ENCODE measurements around the gene KNCN.

KNCN gene

DNA sequence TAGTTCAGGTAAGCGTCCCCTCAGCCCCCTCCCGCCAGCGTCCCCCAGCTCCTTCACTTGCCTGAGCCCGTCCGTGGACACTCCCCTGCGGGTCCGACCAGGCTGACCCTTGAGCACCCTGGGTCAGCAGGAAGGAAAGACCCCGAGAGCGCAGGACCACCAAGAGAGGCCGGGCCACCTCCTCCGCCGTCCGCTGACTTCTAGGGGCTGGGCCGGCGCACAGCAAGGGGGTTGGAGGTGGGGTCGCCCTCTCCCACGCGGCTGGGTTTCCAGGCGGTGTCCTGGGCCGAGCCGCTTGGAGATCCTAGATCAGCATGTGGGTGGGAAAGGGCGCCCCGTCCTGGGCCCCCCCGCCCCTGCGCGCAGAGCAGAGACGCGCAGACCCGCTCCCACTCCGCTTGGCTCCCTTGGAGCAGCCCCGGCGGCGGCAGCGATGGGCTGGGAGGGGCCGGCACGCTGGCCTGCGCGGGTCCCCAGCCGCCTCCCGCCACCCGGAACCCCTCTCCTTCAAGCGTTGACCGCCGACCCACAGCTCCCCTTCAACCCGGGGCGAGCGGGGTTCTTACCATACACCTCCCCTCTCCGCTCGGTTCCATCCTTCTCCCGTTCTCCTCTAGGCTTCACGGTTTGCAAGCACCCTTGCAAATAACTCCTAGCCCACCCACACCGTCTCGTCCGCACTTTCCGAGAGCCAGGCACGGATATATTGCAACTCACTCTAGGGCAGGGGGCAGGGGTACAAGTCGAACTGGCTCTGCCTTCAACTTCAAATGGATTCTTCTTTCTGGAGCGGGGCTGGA lies 7.5 kb downstream of the KNCN start:
- no peak for DNase-seq (ENCODE audit: low read depth)

DNA sequence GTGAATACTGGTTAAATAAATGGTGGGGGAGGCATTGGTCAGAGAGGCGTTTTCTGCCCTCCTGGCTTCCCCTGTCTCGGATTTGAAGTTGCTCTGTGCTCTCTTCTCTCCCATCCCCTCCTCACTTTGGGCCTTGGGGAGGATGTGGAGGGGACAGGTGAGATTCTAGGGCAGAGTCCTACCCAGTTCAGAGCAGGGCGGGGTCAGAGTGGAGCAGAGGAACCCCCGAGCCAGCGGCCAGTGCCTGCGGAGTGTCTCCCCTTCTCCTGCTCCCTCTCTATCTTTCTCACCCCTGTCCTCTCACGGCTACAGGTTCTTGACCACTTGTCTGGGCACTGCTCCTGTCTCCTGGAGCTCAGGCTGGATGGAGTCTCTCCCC lies 8.1 kb downstream of the KNCN start:
- DNase-seq (ENCODE audit: low read depth), result no peak

DNA sequence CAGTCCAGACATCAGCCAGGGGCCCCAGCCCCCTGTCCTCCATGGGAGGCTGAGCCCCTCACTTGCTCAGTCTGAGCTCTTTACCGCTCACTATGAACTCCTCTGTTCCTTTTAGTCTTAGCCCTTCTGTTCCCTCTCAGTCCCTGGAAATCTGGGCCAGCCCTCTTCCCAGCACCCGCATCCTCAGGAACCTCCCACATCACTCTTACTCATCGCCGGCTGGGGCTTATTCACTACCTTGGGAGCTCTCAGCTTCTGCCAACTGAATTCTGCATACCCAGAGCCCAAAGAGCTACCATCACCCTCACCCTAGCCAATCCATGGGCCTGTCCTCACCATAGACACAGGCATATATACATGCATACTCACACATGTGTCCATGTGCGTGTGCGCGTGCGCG lies 11.5 kb downstream of the KNCN start:
- no peak for DNase-seq (ENCODE audit: low read depth)

DNA sequence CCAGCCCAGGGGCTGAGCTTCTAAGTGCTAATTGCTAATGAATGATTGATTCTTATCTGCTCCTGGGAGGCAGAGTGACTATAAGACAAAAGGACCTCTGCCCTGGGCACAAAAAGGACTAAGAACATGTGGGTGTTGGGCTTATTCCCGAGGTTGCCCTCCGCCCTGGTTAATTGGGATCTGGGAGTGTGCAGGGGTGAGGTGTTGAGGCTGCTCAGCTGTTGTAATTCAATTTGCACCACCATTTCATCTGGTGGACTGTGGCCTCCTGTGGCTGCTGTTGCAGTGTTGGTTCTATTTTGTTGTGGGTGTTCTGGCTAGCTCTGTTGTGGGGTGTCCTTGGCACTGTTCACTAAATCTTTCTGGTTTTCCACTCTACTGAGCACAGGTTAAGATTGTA lies 13.3 kb downstream of the KNCN start:
- no peak for DNase-seq (ENCODE audit: low read depth)

DNA sequence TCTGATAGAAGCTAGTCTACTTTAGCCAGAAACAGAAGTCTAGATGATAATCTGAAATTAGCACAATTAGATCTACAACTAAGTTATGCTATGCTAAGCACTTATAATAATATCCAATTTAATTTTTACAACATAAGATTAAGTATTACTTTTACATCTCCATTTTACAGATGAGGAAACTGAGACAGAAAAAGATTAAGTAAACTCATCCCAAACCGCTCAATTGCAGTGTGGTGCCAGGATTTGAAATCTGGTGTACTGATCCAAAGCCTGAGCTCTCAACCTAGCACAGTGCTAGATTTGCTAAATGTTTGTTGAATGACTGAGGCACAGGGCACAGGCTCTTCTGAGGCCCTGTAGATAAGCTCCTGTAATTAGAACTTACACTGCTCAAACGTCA lies 13.8 kb downstream of the KNCN start:
- DNase-seq (ENCODE audit: low read depth), result no peak

DNA sequence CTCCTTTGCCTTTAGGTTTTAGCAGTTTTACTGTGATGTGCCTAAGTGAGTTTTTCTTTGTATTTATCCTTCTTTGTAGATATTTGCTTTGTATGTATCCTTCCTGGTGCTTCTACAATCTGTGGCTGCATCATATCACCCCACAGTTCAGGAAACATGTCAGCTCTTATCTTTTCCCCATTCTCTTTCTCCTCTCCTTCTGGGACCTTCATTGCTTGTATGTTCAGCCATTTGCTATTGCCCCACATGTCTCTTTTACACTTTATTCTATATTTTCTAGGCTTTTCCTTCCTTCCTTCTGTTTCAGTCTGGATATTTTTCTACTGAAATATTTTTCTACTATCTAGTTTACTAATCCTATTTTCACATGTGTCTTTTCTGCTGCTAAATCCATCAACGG lies 14.9 kb downstream of the KNCN start:
- no peak for DNase-seq (ENCODE audit: low read depth)

DNA sequence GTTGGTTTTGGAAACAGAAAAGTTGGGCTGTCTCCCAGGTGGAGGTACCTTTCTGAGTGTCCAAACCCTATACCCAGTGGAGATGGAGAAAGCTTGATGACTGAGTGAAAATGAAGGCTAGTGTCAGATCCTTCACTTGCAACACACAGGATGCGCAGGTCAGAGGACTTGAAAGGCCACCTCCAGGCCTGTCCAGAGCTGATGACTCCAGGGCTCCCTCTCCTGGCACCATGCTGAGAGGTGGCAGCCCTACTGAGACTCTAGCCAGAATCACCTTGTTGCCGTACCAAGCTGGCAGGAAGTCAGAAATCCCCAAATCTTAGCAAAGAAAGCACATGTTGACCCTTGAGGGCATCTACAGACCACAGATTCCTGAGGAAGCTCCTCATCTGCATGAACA lies 16.4 kb downstream of the KNCN start:
- no peak for DNase-seq (ENCODE audit: low read depth)

DNA sequence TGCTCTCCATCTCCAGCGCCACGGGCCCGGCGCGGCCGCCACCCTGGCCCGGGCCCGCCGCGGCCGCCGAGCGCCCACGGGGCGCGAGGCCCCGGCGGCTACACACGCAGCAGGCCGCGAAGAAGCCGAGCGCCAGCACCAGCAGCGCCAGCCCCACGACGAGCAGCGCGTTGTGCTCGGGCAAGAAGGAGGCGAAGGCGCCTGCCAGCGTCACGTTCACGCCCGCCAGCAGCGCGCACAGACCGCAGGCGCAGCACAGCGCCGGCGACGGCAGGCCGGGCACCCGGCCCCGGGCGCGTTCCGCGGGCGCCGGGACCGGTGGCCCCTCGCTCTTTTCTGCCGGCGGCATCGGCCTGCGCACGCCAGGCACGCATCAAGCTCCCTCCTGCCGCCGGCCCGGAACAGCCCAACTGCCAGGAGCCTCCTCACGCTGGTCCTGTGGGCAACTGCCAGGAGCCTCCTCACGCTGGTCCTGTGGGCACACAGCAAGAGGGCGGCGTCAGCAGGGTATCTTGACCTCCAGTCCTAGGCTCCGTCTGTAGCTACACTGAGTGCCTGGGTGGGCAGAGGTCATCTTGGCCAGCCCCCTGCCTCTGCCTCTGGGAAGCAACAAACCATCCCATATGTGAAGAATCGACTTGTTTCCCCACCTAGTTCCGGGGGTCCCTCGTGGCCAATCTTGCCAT lies 18.1 kb downstream of the KNCN start:
- DNase-seq (ENCODE audit: low read depth), result peak; percentile 19

DNA sequence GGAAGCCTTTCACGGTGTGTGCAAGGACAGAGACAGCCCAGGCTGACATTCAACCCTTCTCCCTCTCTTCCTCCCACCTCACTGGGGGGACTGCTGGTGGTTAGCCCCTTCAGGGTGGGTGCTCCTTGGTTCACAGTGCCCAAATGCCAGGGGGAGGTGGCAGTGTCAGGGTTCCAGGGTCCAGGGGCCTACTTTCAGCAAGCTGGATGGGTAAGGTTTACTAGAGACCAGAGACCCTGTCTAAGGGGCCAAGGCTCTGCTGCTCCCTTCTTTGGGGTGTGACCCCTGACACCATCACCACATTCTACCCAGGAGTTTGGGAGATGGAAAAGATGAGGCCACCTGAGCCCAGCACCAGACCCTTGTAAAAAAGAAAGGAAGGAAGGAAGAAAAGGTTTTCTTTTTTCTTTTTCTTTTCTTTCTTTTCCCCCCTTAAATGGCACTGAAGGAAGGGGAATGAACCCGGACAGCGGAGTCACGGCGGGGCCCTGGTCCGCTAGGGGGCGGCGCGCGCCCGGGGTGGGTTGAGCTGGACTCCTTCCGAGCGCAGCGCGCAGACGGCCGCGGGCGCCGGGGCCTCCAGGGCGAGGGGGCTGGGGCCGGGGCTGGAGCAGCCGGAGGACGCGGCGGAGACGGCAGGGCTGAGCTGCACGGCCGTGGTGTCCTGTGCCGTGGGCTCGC lies 18.8 kb downstream of the KNCN start:
- DNase-seq (ENCODE audit: low read depth), result peak; percentile 41

DNA sequence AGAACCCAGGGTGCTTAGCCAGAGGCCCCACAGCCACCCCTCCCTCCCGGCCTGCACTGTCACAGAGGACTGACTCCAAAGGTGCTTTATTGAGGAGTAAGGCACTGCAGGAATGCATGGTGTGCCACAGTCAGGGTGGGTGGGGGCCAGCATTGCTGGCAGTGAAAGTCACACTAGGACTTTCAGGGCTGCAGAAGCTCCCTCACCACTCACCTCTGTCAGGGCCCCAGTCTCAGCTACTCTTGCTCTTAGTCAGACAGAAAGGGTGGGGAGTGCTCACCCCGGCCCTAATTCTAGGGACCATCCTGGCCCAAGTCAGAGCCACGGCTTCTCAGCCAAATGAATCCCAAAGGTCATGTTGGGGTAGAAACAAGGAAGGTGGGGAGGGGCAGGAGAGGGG lies 19.4 kb downstream of the KNCN start:
- DNase-seq (ENCODE audit: low read depth), result no peak

DNA sequence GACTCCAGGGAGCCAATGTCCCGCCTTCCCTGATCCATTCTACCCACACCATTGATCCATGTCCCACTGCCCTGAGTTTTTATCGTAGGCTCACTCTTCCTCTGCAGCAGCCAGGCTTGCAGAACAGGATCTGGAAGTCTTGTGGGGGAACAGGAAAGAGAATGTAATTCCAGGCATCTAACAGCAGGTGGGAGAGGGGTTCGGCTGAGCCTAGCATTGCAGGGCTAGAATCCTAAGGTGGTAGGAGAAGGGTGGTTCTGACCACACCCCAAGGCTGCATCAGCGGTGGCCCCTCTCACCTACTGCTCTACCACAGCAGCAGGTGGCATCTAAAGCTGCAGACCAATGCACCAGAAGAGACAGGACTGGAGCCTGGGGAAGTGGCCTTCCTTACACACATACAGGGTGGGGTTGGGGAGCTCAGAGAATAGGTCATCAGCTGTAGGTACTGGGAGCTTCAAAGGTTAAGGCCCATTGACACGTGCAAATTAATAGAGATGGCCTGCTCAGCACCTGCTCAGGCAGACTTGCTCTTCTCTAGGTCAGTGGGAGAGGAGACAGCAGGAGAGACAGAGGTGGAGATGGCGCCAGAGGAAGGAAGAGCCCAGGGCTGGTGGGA lies 20.5 kb downstream of the KNCN start:
- no peak for DNase-seq (ENCODE audit: low read depth)

DNA sequence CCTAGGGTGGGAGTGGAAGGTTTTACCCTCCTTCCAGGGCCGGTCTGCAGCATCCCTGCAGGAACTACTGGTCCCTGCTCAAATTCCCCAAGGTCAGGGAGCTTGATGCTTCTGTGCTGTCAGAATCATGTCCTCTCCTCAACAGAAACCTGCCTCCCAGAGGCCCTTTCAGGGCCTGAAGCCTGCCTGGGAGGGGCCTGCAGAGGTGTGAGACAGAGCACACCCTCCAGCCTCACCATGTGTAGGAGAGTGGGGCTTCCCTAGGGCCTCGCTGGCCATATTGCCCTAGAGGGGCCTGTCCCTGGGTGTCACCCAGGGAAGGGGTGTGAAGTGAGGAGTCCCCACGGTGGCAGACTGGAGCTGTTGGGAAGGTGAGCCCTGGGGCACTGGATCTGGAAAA lies 21.1 kb downstream of the KNCN start:
- no peak for DNase-seq (ENCODE audit: low read depth)

DNA sequence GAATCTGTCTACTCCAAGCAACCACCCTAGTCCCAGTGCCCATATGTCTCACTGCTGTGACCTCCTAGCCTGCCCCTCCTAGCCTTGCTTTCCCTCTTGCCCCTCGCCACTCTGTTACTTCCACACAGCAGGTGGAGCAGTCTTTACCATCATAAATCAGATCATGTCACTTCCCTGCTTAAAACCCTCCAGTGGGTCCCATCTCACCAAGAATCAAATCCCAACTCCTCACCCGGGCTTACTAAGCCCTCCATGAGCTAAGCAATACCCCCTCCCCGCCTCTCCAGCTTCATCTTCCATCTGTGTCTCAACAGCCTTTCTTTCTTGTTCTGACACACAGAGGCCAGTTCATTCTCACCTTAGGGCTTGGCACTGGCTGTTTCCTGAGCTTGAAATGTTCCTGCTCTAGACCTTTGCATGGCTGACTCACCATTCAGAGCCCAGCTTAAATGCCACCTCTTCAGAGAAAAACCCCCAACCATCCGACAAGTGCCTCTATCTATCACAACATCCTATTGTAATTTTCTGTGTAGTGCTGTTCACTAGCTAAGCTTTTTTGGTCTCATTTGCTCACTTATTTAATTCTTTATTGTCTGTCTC lies 22.3 kb downstream of the KNCN start:
- DNase-seq (ENCODE audit: low read depth), result no peak

DNA sequence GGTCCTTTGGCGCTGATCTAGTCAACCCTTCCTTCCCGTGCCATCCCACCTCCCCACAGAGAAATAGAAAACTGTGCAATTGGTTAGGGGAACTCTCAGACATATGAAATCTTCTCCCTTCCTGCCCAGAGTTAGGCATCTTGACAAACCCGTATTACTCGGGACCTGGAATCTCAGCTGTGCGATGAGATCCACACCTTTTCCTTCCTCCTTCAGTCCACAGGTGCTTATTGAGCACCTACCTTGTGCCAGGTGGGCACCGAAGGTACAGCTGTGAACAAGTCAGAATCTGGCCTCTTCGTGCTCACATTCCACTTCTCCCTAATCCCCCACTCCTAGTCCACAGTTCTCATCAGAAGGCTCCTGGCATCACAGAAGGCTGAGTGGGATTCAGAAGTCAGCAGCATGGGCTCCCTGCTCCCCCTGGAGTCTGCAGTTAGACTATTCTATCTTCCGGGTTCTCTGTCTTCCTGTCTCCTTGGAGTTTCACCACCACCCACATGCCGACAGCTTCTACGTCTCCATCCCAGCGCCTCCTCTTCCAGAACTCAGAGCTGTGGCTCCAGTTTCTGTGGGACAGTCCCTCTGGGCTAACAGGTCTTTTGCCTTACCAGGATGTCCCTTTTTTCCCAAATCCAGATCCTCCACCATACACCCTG lies 23.0 kb downstream of the KNCN start:
- DNase-seq (ENCODE audit: low read depth), result no peak

DNA sequence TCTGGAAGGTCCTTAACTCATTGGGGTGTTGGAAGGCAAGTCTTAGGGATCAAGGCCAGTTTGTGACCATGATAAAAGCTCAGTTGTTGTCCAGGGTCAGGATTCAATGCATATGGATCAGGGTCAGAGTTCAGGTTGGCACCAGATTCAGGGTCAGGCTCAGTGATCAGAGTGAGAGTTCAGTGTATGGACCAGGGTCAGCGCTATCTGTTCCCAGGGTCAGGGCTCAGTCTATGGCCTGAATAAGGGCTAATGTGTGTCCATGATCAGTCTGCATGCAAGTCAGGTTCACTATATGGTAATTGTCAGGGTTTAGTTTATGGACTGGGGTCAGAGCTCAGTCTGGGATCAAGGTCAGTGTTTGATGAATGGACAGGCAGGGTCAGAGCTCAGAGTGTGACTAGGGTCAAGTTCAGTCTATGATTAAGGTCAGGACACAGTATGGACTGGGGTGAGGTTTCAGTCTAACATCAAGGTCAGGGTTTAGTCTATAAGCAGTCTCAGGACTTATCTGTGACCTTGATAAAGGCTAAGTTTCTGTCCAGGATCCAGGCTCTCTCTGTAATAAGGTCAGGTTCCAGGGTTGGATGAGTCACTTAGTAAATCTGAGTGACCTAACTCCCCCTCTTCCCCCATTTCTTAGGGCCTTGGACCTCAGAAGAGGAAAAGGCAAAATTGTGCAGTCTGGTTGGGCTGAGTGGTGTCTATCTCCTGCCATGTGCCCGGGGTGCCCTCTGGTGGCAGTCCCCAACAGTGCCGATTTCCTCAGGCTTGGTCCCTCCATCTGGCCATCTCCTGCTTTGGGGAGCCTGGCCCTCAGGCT lies 23.8 kb downstream of the KNCN start:
- peak; percentile 53 for DNase-seq (ENCODE audit: low read depth)

DNA sequence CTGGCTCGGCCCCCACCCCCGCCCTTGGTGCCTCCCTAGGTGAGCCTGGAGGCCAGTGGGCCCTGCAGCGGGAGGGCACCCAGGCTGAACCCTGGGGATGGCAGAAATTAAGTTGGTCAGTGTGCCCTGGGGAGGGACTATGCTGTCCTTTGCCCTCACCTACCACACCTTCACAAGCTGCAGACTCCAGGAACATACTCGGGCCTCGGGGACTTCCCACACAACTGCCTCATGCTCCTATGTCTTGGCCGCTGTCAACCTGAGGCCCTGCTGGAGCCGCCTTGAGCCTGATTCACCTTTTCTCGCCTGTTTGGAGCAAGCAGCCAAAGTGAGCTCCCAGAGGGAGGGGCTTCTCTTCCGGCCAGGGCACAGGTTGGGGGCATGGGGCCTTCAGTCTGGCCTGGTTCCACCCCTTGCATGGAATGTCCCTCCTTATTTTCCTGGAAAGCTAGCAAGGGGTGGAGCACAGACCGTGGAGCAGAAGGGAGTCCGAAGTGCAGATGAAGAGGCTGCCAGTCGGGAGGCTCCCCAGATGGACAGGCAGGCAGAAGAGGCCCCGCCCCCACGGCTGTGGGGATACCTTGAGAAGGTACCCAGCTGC lies 24.7 kb downstream of the KNCN start:
- no peak for DNase-seq (ENCODE audit: low read depth)

DNA sequence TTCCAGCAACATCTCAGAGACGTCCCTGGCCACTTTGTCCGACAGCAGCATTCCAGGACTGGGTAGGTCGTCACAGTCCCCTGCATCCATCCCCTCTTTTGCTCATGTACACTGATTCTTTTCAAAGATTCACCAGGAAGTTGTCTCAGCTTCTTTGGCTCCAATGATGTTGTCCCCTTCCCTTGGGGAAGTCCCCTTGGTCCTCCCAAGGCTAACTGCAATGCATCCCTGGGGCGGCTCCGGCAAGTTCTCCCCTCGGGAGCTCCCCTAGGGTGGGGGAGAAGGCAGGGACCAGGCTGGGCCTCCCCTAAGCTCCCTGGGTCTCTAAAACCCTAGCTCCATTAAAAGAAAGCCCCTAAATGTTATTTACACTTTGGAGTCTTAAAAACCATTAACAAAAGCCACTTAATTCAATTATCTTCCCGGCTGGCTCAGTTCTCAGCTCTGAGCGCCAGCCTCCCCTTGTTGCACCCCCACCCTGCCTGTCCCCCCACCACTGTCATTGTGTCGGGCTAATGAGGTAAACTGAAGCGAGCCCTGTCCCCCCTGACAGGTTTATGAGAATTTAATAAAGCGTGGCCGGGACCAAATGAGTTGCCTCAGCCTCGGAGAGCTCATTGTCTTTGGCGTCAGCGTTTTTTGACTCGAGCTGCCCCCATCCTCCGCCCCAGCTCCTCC lies 25.3 kb downstream of the KNCN start:
- no peak for DNase-seq (ENCODE audit: low read depth)

DNA sequence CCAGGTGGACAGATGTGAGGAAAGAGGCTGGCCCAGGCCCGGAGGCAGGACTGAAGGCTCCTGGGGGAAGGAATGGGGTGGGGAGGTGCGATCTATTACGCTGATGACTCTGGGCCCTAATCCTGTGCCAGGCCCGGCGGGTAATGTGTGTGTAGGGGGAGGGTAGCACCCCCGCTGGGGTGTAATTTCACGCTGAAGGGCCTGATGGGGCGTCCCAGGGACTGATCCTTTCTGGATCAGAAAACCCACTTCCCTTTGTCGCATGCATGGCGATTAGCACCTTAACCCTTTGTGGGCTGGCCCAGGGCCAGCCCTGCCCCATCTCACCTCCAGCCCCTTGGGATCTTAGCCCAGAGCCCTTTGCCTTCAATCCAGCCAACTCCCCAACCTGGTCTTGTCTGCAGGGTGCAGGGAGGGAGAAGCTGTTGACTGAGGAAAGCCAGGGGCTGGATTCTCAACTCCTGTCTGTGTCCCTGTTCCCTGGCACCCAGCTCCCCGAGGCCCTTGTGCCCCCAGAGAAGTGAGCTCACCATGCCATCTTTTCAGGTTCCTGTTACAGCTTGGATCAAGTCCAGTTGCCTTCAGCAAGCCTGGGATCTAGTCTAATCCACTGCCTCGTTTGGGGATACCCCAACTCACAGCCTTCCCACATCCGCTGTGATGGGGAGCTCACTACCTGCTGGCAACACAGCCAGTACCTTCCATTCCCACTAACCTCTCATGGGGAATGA lies 26.0 kb downstream of the KNCN start:
- DNase-seq (ENCODE audit: low read depth), result no peak

DNA sequence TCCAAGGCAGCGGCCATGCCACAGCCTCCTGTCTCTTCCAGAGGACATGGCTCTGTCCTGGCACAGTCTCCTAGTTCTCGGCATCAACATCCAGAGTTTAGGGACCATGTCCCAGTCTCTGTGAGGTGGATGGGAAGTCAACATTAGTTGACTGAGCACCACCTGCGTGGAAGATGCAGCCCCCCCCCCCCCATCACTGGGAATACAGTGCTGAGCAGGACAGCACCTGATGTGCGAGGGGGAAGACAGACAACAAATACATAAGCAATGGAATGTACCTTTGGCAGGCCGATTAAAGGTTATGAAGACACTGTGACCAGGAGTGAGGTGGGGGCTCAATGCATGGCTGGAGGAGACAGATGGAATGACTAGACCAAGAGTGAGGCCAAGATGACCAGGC lies 26.6 kb downstream of the KNCN start:
- DNase-seq (ENCODE audit: low read depth), result no peak

Measured in stimulated activated CD8-positive, alpha-beta memory T cell treated with anti-CD3 and anti-CD28 coated beads, Interleukin-15, amount 100 ng/mL, for 24 hours (primary cell).